Fibroblast of skin of right biceps (primary cell): Measurements from ENCODE around the gene PTPRD.
A peak's percentile ranks its signal among the peaks of the same experiment; 100 is the strongest.
"Not testable (repeated sequence)": the region's sequence is repeated elsewhere in the genome, so short reads cannot be mapped to it uniquely, and the experiment has no call there.

ENCODE experiments used
- DNase-seq: peaks from one replicate; pipeline ENCODE4 v3.0.0-alpha.2; 2013

The PTPRD gene

GRCh38 chr9:9949978-9950377, 662.8 kb downstream of the PTPRD start:
- DNase-seq: peak; percentile 48

- peak; percentile 47 for DNase-seq
Observed at GRCh38 chr9:9949368-9949767, 663.4 kb downstream of the PTPRD start.

- DNase-seq: peak; percentile 50
Observed at GRCh38 chr9:9945966-9946365, 666.8 kb downstream of the PTPRD start.

GRCh38 chr9:9942764-9943424, 669.9 kb downstream of the PTPRD start:
- DNase-seq: peak; percentile 71

- no peak for DNase-seq
Observed at GRCh38 chr9:9938432-9938831, 674.4 kb downstream of the PTPRD start.

GRCh38 chr9:9931464-9931863, 681.3 kb downstream of the PTPRD start:
- DNase-seq: not testable (repeated sequence)

- DNase-seq: no peak
Observed at GRCh38 chr9:9924376-9924775, 688.4 kb downstream of the PTPRD start.

- DNase-seq: peak; percentile 16
Observed at GRCh38 chr9:9921805-9922204, 691.0 kb downstream of the PTPRD start.

- DNase-seq: no peak
Observed at GRCh38 chr9:9920425-9921060, 692.3 kb downstream of the PTPRD start.

- DNase-seq: no peak
Observed at GRCh38 chr9:9919174-9919775, 693.5 kb downstream of the PTPRD start.

- no peak for DNase-seq
Observed at GRCh38 chr9:9917400-9917799, 695.4 kb downstream of the PTPRD start.

- no peak for DNase-seq
Observed at GRCh38 chr9:9914174-9914573, 698.6 kb downstream of the PTPRD start.

GRCh38 chr9:9913276-9913832, 699.4 kb downstream of the PTPRD start:
- DNase-seq: no peak

GRCh38 chr9:9912459-9912858, 700.3 kb downstream of the PTPRD start:
- DNase-seq: peak; percentile 3

GRCh38 chr9:9905736-9906135, 707.1 kb downstream of the PTPRD start:
- DNase-seq: no peak

- DNase-seq: no peak
Observed at GRCh38 chr9:9904041-9904440, 708.8 kb downstream of the PTPRD start.

- DNase-seq: no peak
Observed at GRCh38 chr9:9901624-9902023, 711.2 kb downstream of the PTPRD start.

- DNase-seq: no peak
Observed at GRCh38 chr9:9893837-9894236, 719.0 kb downstream of the PTPRD start.

- no peak for DNase-seq
Observed at GRCh38 chr9:9892217-9892616, 720.6 kb downstream of the PTPRD start.

GRCh38 chr9:9881692-9882091, 731.1 kb downstream of the PTPRD start:
- DNase-seq: no peak

- DNase-seq: no peak
Observed at GRCh38 chr9:9874270-9874669, 738.5 kb downstream of the PTPRD start.

- no peak for DNase-seq
Observed at GRCh38 chr9:9862235-9862810, 750.5 kb downstream of the PTPRD start.

- DNase-seq: no peak
Observed at GRCh38 chr9:9855177-9856078, 757.4 kb downstream of the PTPRD start.
